HepG2 (cell line): ENCODE measurements around the gene CCNQ. TPM values are rescaled to one million over a fixed set of nuclear protein-coding genes. Genes with fewer than 3 reads are reported as not detected.
A peak's percentile ranks its signal among the peaks of the same experiment; 100 is the strongest.

Experiments used
- CBX2 ChIP-seq, 2 experiments: fragments of 200-600 bp in 1 of 2; sonication (generic); formaldehyde crosslinking in 1 of 2; IDR thresholded peaks; 2 replicates each; pipeline versions ENCODE4 v1.7.0 to v1.8.1; 2018 to 2022; ENCODE audit warnings: low read depth in 2 of 2, low read length in 1 of 2, mild to moderate bottlenecking in 1 of 2, missing genetic modification reagents in 1 of 2
- CENPT ChIP-seq: sonication (generic); formaldehyde crosslinking; IDR thresholded peaks from 2 replicates; pipeline ENCODE4 v1.8.0; 2022; ENCODE audit warnings: low read depth, mild to moderate bottlenecking, moderate library complexity, missing genetic modification reagents
- CENPX ChIP-seq: sonication (generic); formaldehyde crosslinking; IDR thresholded peaks from 2 replicates; pipeline ENCODE4 v1.9.0; 2021; ENCODE audit warnings: mild to moderate bottlenecking, missing genetic modification reagents, moderate library complexity
- CHD4 ChIP-seq: fragments of 200-600 bp; sonication (generic); IDR thresholded peaks from 2 replicates; pipeline ENCODE4 v1.7.0; 2017; ENCODE audit warnings: mild to moderate bottlenecking, low read length, borderline replicate concordance
- FIP1L1 ChIP-seq: fragments of 200-400 bp; formaldehyde crosslinking; IDR thresholded peaks from 2 replicates; pipeline ENCODE4 v1.6.1; 2018; ENCODE audit warnings: low read depth, mild to moderate bottlenecking, low read length, moderate library complexity, borderline replicate concordance; ENCODE audit not compliant: insufficient read depth
- HNF1B ChIP-seq: sonication (generic); formaldehyde crosslinking; IDR thresholded peaks from 2 replicates; pipeline ENCODE4 v1.5.1; 2020; ENCODE audit warnings: mild to moderate bottlenecking, moderate library complexity, missing genetic modification reagents
- KDM1A ChIP-seq: IDR thresholded peaks from 2 replicates; pipeline ENCODE4 v1.6.1; 2016; ENCODE audit warnings: missing compliant biosample characterization
- MTF2 ChIP-seq: sonication (generic); formaldehyde crosslinking; IDR thresholded peaks from 2 replicates; pipeline ENCODE4 v1.5.0; 2020; ENCODE audit warnings: missing genetic modification reagents, borderline replicate concordance
- POGK ChIP-seq: sonication (generic); formaldehyde crosslinking; conservative IDR thresholded peaks from 2 replicates; pipeline ENCODE4 v1.8.0; 2022; ENCODE audit warnings: mild to moderate bottlenecking, moderate library complexity, missing genetic modification reagents
- POLR2G ChIP-seq: fragments of 200-400 bp; formaldehyde crosslinking; IDR thresholded peaks from 2 replicates; pipeline ENCODE4 v1.6.1; 2018; ENCODE audit warnings: mild to moderate bottlenecking, low read depth, low read length, moderate library complexity
- RBFOX2 ChIP-seq: fragments of 200-400 bp; formaldehyde crosslinking; IDR thresholded peaks from 2 replicates; pipeline ENCODE4 v1.6.1; 2017; ENCODE audit warnings: low read depth, mild to moderate bottlenecking, low read length
- RERE ChIP-seq: IDR thresholded peaks from 2 replicates; pipeline ENCODE4 v1.6.1; 2016; ENCODE audit warnings: low read depth, missing genetic modification reagents, missing compliant biosample characterization
- TFDP1 ChIP-seq: IDR thresholded peaks from 2 replicates; pipeline ENCODE4 v1.6.1; 2016; ENCODE audit warnings: missing compliant biosample characterization, missing genetic modification reagents, borderline replicate concordance
- TRIM24 ChIP-seq: sonication (generic); formaldehyde crosslinking; IDR thresholded peaks from 2 replicates; pipeline ENCODE4 v1.8.0; 2022; ENCODE audit warnings: mild to moderate bottlenecking, missing genetic modification reagents
- ZNF383 ChIP-seq: sonication (generic); formaldehyde crosslinking; IDR thresholded peaks from 2 replicates; pipeline ENCODE4 v1.4.0; 2020; ENCODE audit warnings: missing genetic modification reagents, mild to moderate bottlenecking, borderline replicate concordance
- ZNF510 ChIP-seq: sonication (generic); formaldehyde crosslinking; IDR thresholded peaks from 2 replicates; pipeline ENCODE4 v1.4.0; 2020; ENCODE audit warnings: low read depth, mild to moderate bottlenecking, missing genetic modification reagents
- ZNF513 ChIP-seq: sonication (generic); formaldehyde crosslinking; conservative IDR thresholded peaks from 2 replicates; pipeline ENCODE4 v1.5.0; 2020; ENCODE audit warnings: missing genetic modification reagents
- ZSCAN22 ChIP-seq: sonication (generic); formaldehyde crosslinking; IDR thresholded peaks from 2 replicates; pipeline ENCODE4 v1.4.0; 2020; ENCODE audit warnings: mild to moderate bottlenecking, missing genetic modification reagents
- polyA plus RNA-seq, 8 experiments: library from polyadenylated mRNA; depleted of rRNA in 3 of 8; stranded (reverse) in 7 of 8; unstranded in 1 of 8; fragments of >200 nt; fragmentation: Illumina TruSeq in 4 of 8; extraction: Trizol in 4 of 8; gene quantifications; 2 replicates each; pipeline versions ENCODE4 v1.2.1 to v1.2.3, GENCODE V29; 2011 to 2016; ENCODE audit warnings: low read depth in 4 of 8, missing spikeins in 1 of 8, mixed read lengths in 1 of 8; ENCODE audit not compliant: insufficient read depth in 1 of 8
- total RNA-seq, 5 experiments: library from RNA; depleted of rRNA; stranded (reverse); fragments of >200 nt; fragmentation: Illumina TruSeq; extraction: Trizol; gene quantifications; 2 replicates each; pipeline ENCODE4 v1.2.3, GENCODE V29; 2016; ENCODE audit warnings: low read depth in 1 of 5

Gene CCNQ
- total and polyA plus RNA-seq, 2 of the 13 experiments (the other 11 are each of a cell fraction or from before 2014, with no cell fraction given) = 15.0 to 25.5 TPM

- no peak for TF ChIP-seq ZNF513
- no peak for TF ChIP-seq RBFOX2
- no peak for TF ChIP-seq ZSCAN22
- TF ChIP-seq POLR2G = no peak
- TF ChIP-seq POGK (CRISPR knock-in tag) = 0 out of 2 replicates have a peak, but pooled peaks have one; percentile 43
- no peak for TF ChIP-seq CHD4
- TF ChIP-seq CENPT (CRISPR knock-in tag) = no peak
- TF ChIP-seq ZNF383 = no peak
- TF ChIP-seq RERE = no peak
- TF ChIP-seq CENPX (CRISPR knock-in tag) = no peak
- TF ChIP-seq FIP1L1 = no peak
- no peak for TF ChIP-seq ZNF510 (CRISPR knock-in tag)
- TF ChIP-seq TRIM24 = no peak
- TF ChIP-seq KDM1A = no peak
- TF ChIP-seq TFDP1 (CRISPR knock-in tag) = no peak
- TF ChIP-seq CBX2 (IDR thresholded peaks at IDR 0.05; ENCODE audit: low read depth, low read length) = no peak
- no peak for TF ChIP-seq CBX2 (CRISPR knock-in tag; IDR thresholded peaks at IDR 0.05; ENCODE audit: low read depth)
- no peak for TF ChIP-seq HNF1B (CRISPR knock-in tag)
- TF ChIP-seq MTF2 (CRISPR knock-in tag) = no peak
Observed at GRCh38 chrX:153634832-153635231, 35.9 kb upstream of the CCNQ start (continued).
